WTC11 (cell line): ENCODE data around the gene CDKL2. TPM values are rescaled to one million over a fixed set of nuclear protein-coding genes. Genes with fewer than 3 reads are reported as not detected.

Experiments used
- ATAC-seq: fragments of 200-7000 bp; cut with Tn5 transposase; 2 replicates; pipeline ENCODE4 v1.10.0; 2021; ENCODE audit warnings: mild to moderate bottlenecking, moderate library complexity
- CTCF ChIA-PET: fragments of 300-600 bp; sonication (Branson Sonifier 250); formaldehyde crosslinking; loops from one replicate; lab custom pipeline; 2021; ENCODE audit warnings: antibody characterized with exemption; lab: Charles Lee
- POLR2A ChIA-PET: fragments of 350-600 bp; sonication (Branson Sonifier 250); formaldehyde crosslinking; loops from one replicate; lab custom pipeline; 2021; ENCODE audit warnings: antibody characterized with exemption; lab: Charles Lee
- DNase-seq: peaks from one replicate; pipeline ENCODE4 v3.0.0; 2021; ENCODE audit warnings: low spot score
- H3K27ac Mint-ChIP-seq: 2 replicates; pipeline ENCODE4 v1.8.0; 2021; ENCODE audit warnings: mixed read lengths
- H3K27me3 Mint-ChIP-seq: 2 replicates; pipeline ENCODE4 v1.8.0; 2021; ENCODE audit warnings: low read depth, mild to moderate bottlenecking, moderate library complexity, mixed read lengths
- H3K36me3 Mint-ChIP-seq: 2 replicates; pipeline ENCODE4 v1.8.0; 2021; ENCODE audit warnings: mixed read lengths
- H3K4me1 Mint-ChIP-seq: 2 replicates; pipeline ENCODE4 v1.8.0; 2022; ENCODE audit warnings: mixed read lengths
- H3K4me3 Mint-ChIP-seq: 2 replicates; pipeline ENCODE4 v1.8.0; 2021; ENCODE audit warnings: mild to moderate bottlenecking, moderate library complexity, mixed read lengths
- H3K9me3 Mint-ChIP-seq: 2 replicates; pipeline ENCODE4 v1.8.0; 2021; ENCODE audit warnings: mixed read lengths
- CBFB ChIP-seq: sonication (generic); formaldehyde crosslinking; IDR thresholded peaks from 2 replicates; pipeline ENCODE4 v1.8.1; 2022; ENCODE audit warnings: mild to moderate bottlenecking, low read depth, missing genetic modification reagents
- CTCF ChIP-seq: fragments of 200-600 bp; IDR thresholded peaks from 2 replicates; pipeline ENCODE4 v1.8.0; 2022; ENCODE audit warnings: antibody characterized with exemption
- E2F4 ChIP-seq: sonication (generic); formaldehyde crosslinking; IDR thresholded peaks from 2 replicates; pipeline ENCODE4 v1.8.1; 2022; ENCODE audit warnings: low read depth, mild to moderate bottlenecking, moderate library complexity, missing genetic modification reagents, borderline replicate concordance
- ETV6 ChIP-seq: sonication (generic); formaldehyde crosslinking; IDR thresholded peaks from 2 replicates; pipeline ENCODE4 v1.8.1; 2022; ENCODE audit warnings: mild to moderate bottlenecking, missing genetic modification reagents
- FOXJ3 ChIP-seq: sonication (generic); formaldehyde crosslinking; IDR thresholded peaks from 2 replicates; pipeline ENCODE4 v1.9.0; 2021; ENCODE audit warnings: missing genetic modification reagents, mild to moderate bottlenecking, borderline replicate concordance
- FOXK1 ChIP-seq: sonication (generic); formaldehyde crosslinking; IDR thresholded peaks from 2 replicates; pipeline ENCODE4 v1.8.0; 2022; ENCODE audit warnings: mild to moderate bottlenecking, moderate library complexity, missing genetic modification reagents
- MXD4 ChIP-seq: fragments of 250-450 bp; sonication (Bioruptor Pico); IDR thresholded peaks from 2 replicates; pipeline ENCODE4 v1.8.0; 2021; ENCODE audit warnings: mild to moderate bottlenecking, moderate library complexity, borderline replicate concordance
- NFYB ChIP-seq: sonication (generic); formaldehyde crosslinking; conservative IDR thresholded peaks from 2 replicates; pipeline ENCODE4 v1.8.0; 2022; ENCODE audit warnings: low read depth, missing genetic modification reagents
- NR2C2 ChIP-seq: sonication (generic); formaldehyde crosslinking; IDR thresholded peaks from 2 replicates; pipeline ENCODE4 v1.8.0; 2022; ENCODE audit warnings: mild to moderate bottlenecking, missing genetic modification reagents
- SMAD4 ChIP-seq: sonication (generic); formaldehyde crosslinking; IDR thresholded peaks from 2 replicates; pipeline ENCODE4 v1.8.0; 2022; ENCODE audit warnings: mild to moderate bottlenecking, missing genetic modification reagents
- TCF7 ChIP-seq: sonication (generic); formaldehyde crosslinking; IDR thresholded peaks from 2 replicates; pipeline ENCODE4 v1.8.0; 2022; ENCODE audit warnings: mild to moderate bottlenecking, low read depth, missing genetic modification reagents, moderate library complexity
- TEAD1 ChIP-seq: sonication (generic); formaldehyde crosslinking; IDR thresholded peaks from 2 replicates; pipeline ENCODE4 v1.8.0; 2022; ENCODE audit warnings: mild to moderate bottlenecking, missing genetic modification reagents
- TP53 ChIP-seq: sonication (generic); formaldehyde crosslinking; IDR thresholded peaks from 2 replicates; pipeline ENCODE4 v1.8.1; 2023; ENCODE audit warnings: mild to moderate bottlenecking, missing genetic modification reagents
- ZBTB21 ChIP-seq: sonication (generic); formaldehyde crosslinking; IDR thresholded peaks from 2 replicates; pipeline ENCODE4 v1.8.1; 2023; ENCODE audit warnings: mild to moderate bottlenecking, missing genetic modification reagents, borderline replicate concordance
- ZNF281 ChIP-seq: sonication (generic); formaldehyde crosslinking; IDR thresholded peaks from 2 replicates; pipeline ENCODE4 v1.8.0; 2023; ENCODE audit warnings: mild to moderate bottlenecking, missing genetic modification reagents
- ZNF396 ChIP-seq: fragments of 250-450 bp; sonication (Bioruptor Pico); IDR thresholded peaks from 2 replicates; pipeline ENCODE4 v1.8.0; 2021; ENCODE audit warnings: mild to moderate bottlenecking, moderate library complexity, borderline replicate concordance
- ZNF416 ChIP-seq: fragments of 250-450 bp; sonication (Bioruptor Pico); IDR thresholded peaks from 2 replicates; pipeline ENCODE4 v1.9.0; 2021; ENCODE audit warnings: mild to moderate bottlenecking, inconsistent platforms
- ZNF423 ChIP-seq: fragments of 250-450 bp; sonication (Bioruptor Pico); IDR thresholded peaks from 2 replicates; pipeline ENCODE4 v2.1.2; 2022; ENCODE audit warnings: mild to moderate bottlenecking, moderate library complexity
- ZNF425 ChIP-seq: fragments of 250-450 bp; sonication (Bioruptor Pico); conservative IDR thresholded peaks from 2 replicates; pipeline ENCODE4 v1.9.0; 2021; ENCODE audit warnings: mild to moderate bottlenecking
- total RNA-seq: library from RNA; stranded (reverse); gene quantifications from 3 replicates; pipeline ENCODE4 v1.2.3, GENCODE V29; 2021
- TF ChIP-seq, protein P1 (sequence below): sonication (generic); formaldehyde crosslinking; IDR thresholded peaks from 2 replicates; pipeline ENCODE4 v1.8.1; 2022; ENCODE audit warnings: mild to moderate bottlenecking, missing genetic modification reagents, moderate library complexity, borderline replicate concordance
- TF ChIP-seq, protein P2 (sequence below): sonication (generic); formaldehyde crosslinking; IDR thresholded peaks from 2 replicates; pipeline ENCODE4 v1.8.1; 2023; ENCODE audit warnings: mild to moderate bottlenecking, missing genetic modification reagents, moderate library complexity
- TF ChIP-seq, protein P3 (sequence below): sonication (generic); formaldehyde crosslinking; IDR thresholded peaks from 2 replicates; pipeline ENCODE4 v1.8.1; 2022; ENCODE audit warnings: mild to moderate bottlenecking, moderate library complexity, missing genetic modification reagents

Gene CDKL2
- total RNA-seq, 1 experiment from 2014 or later: 1.7 TPM

DNA sequence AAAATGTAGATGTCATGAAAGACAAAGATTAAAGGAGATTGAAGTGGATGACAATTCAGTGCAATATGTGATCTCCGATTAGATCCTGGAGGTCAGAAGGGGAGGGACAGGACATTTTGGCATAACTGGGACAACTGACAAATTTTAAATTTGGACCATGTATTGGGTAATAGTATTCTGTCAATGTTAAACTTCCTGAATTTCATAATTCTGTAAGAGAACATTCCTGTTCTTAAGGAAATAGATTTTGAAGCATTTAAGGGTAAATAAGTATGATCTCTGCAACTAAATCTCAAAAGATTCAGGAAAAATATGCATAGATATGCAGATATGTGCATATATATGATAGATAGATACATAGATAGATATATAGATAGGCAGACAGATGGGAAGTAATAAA lies 63.4 kb downstream of the CDKL2 start:
- peaks cover 20% of the 10 kb centered on the region for H3K9me3 Mint-ChIP-seq
- H3K36me3 Mint-ChIP-seq: peaks cover 17% of the 10 kb centered on the region
- POLR2A ChIA-PET: no interaction called here
- peaks cover 18% of the 10 kb centered on the region for H3K27me3 Mint-ChIP-seq
- no peak for DNase-seq
- CTCF ChIA-PET: no interaction called here
- ATAC-seq: no peak
- H3K4me3 Mint-ChIP-seq: no peak overlapping the region
- peaks cover 9% of the 10 kb centered on the region for H3K4me1 Mint-ChIP-seq
- TF ChIP-seq FOXJ3 (CRISPR knock-in tag) (no peak), CTCF (no peak), TCF7 (CRISPR knock-in tag) (no peak), ZNF396 (CRISPR knock-in tag) (no peak), ETV6 (no peak), NR2C2 (no peak), ZNF423 (no peak), FOXK1 (no peak), SMAD4 (CRISPR knock-in tag) (no peak), NFYB (no peak), TEAD1 (CRISPR knock-in tag) (no peak)
- TF ChIP-seq, protein P1, sequence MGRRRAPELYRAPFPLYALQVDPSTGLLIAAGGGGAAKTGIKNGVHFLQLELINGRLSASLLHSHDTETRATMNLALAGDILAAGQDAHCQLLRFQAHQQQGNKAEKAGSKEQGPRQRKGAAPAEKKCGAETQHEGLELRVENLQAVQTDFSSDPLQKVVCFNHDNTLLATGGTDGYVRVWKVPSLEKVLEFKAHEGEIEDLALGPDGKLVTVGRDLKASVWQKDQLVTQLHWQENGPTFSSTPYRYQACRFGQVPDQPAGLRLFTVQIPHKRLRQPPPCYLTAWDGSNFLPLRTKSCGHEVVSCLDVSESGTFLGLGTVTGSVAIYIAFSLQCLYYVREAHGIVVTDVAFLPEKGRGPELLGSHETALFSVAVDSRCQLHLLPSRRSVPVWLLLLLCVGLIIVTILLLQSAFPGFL: no peak
- TF ChIP-seq, all 79 proteins: peak for 0
- H3K27ac Mint-ChIP-seq: no peak overlapping the region

DNA sequence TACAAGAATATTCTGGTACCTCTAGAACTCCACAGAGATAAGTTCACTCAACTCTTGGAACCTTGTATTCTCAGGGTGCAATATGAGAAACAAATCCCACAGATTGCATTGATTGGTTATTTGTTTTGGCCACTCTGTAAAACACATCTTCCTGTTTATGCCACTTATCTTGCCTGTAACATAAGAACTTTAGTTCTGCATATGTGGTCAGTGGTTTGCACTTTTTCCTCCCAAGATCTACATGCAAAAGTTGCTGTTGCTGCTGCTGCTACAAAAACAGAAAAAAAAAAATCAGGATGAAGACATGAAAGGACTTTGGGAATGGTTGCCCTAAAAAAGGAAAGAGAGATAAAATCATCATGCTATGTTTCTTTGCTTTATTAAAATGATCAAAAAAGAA lies 64.8 kb downstream of the CDKL2 start:
- H3K4me3 Mint-ChIP-seq: no peak overlapping the region
- DNase-seq: no peak
- H3K27me3 Mint-ChIP-seq: peaks cover 7% of the 10 kb centered on the region
- ChIA-PET CTCF (no interaction called here), POLR2A (no interaction called here)
- ATAC-seq: no peak
- H3K9me3 Mint-ChIP-seq: peaks cover 21% of the 10 kb centered on the region
- peaks cover 17% of the 10 kb centered on the region for H3K36me3 Mint-ChIP-seq
- no peak overlapping the region for H3K27ac Mint-ChIP-seq
- peaks cover 12% of the 10 kb centered on the region for H3K4me1 Mint-ChIP-seq
- TF ChIP-seq, protein P2, sequence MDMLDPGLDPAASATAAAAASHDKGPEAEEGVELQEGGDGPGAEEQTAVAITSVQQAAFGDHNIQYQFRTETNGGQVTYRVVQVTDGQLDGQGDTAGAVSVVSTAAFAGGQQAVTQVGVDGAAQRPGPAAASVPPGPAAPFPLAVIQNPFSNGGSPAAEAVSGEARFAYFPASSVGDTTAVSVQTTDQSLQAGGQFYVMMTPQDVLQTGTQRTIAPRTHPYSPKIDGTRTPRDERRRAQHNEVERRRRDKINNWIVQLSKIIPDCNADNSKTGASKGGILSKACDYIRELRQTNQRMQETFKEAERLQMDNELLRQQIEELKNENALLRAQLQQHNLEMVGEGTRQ (CRISPR knock-in tag): no peak
- TF ChIP-seq ZBTB21 (no peak), ZNF281 (CRISPR knock-in tag) (no peak), CBFB (CRISPR knock-in tag) (no peak), MXD4 (no peak), ZNF416 (CRISPR knock-in tag) (no peak), TP53 (no peak), E2F4 (CRISPR knock-in tag) (no peak), ZNF425 (no peak)
- TF ChIP-seq, protein P3, sequence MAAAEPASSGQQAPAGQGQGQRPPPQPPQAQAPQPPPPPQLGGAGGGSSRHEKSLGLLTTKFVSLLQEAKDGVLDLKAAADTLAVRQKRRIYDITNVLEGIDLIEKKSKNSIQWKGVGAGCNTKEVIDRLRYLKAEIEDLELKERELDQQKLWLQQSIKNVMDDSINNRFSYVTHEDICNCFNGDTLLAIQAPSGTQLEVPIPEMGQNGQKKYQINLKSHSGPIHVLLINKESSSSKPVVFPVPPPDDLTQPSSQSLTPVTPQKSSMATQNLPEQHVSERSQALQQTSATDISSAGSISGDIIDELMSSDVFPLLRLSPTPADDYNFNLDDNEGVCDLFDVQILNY: no peak
